HG03060 (cell line): ENCODE measurements around the gene CSAG3.
"Not testable (repeated sequence)": the region's sequence is repeated elsewhere in the genome, so short reads cannot be mapped to it uniquely, and the experiment has no call there.

Experiments used
- ATAC-seq: cut with Tn5 transposase; IDR thresholded peaks from one replicate; pipeline ENCODE4 v1.9.1; 2021; ENCODE audit warnings: low read depth, moderate number of reproducible peaks; ENCODE audit not compliant: unreplicated experiment

CSAG3 gene

GRCh38 chrX:152758918-152759317, at the start of gene CSAG3:
TSS of gene CSAG3 (plus strand) at chrX:152759218.
- not testable (repeated sequence) for ATAC-seq

GRCh38 chrX:152713195-152713594, 45.8 kb upstream of the CSAG3 start:
- not testable (repeated sequence) for ATAC-seq

GRCh38 chrX:152713815-152714787, 44.9 kb upstream of the CSAG3 start, which contains the start of gene MAGEA2B:
TSS of gene MAGEA2B (plus strand) at chrX:152714628. CDS start at chrX:152717107, 2,479 bp downstream.
- not testable (repeated sequence) for ATAC-seq

- no peak for ATAC-seq
Measured at GRCh38 chrX:152725409-152725808, 33.6 kb upstream of the CSAG3 start.

GRCh38 chrX:152733261-152733975, 25.6 kb upstream of the CSAG3 start, which contains the start of the genes CSAG1 and MAGEA12:
TSS of gene CSAG1 (minus strand) at chrX:152733721. CDS start at chrX:152732460, 1,261 bp downstream.
TSS of gene MAGEA12 (plus strand) at chrX:152733757. CDS start at chrX:152736162, 2,405 bp downstream.
- ATAC-seq, result no peak

- not testable (repeated sequence) for ATAC-seq
Measured at GRCh38 chrX:152734143-152734858, 24.7 kb upstream of the CSAG3 start.

- ATAC-seq, result no peak
Measured at GRCh38 chrX:152735101-152735500, 23.9 kb upstream of the CSAG3 start.

GRCh38 chrX:152735860-152736511, 23.0 kb upstream of the CSAG3 start:
- ATAC-seq, result no peak

GRCh38 chrX:152736528-152736927, 22.5 kb upstream of the CSAG3 start:
- ATAC-seq, result not testable (repeated sequence)

GRCh38 chrX:152738560-152738959, 20.5 kb upstream of the CSAG3 start:
- ATAC-seq, result no peak

GRCh38 chrX:152753686-152754650, 5.0 kb upstream of the CSAG3 start, which contains the start of gene MAGEA2:
TSS of gene MAGEA2 (minus strand) at chrX:152753842. CDS start at chrX:152751363, 2,479 bp downstream.
- ATAC-seq, result not testable (repeated sequence)

GRCh38 chrX:152754871-152755270, 4.1 kb upstream of the CSAG3 start:
- not testable (repeated sequence) for ATAC-seq

- ATAC-seq, result not testable (repeated sequence)
Measured at GRCh38 chrX:152759544-152759943, 526 bp downstream of the CSAG3 start.

- not testable (repeated sequence) for ATAC-seq
Measured at GRCh38 chrX:152761582-152761981, 2.6 kb downstream of the CSAG3 start.

GRCh38 chrX:152766562-152766961, 7.5 kb downstream of the CSAG3 start:
- not testable (repeated sequence) for ATAC-seq

- not testable (repeated sequence) for ATAC-seq
Measured at GRCh38 chrX:152769549-152770289, 10.7 kb downstream of the CSAG3 start, which contains the start of gene MAGEA6. TSS of gene MAGEA6 (minus strand) at chrX:152769689. CDS start at chrX:152767650, 2,039 bp downstream.

- ATAC-seq, result not testable (repeated sequence)
Measured at GRCh38 chrX:152787062-152787461, 28.0 kb downstream of the CSAG3 start.

- no peak for ATAC-seq
Measured at GRCh38 chrX:152798945-152799344, 39.9 kb downstream of the CSAG3 start.
